Suppressor macrophage treated with lipopolysaccharide for 4 hours (primary cell): Measurements from ENCODE around the gene OR4A47.
"Not testable (repeated sequence)": the region's sequence is repeated elsewhere in the genome, so short reads cannot be mapped to it uniquely, and the experiment has no call there.

Experiments used
- DNase-seq: peaks from one replicate; pipeline ENCODE4 v3.0.0-alpha.2; 2020

OR4A47 gene

GRCh38 chr11:48488493-48488892 is at the start of gene OR4A47:
Gene OR4A47 (plus strand): TSS chr11:48488793. CDS start chr11:48488793, 0 bp downstream.
- not testable (repeated sequence) for DNase-seq

- DNase-seq = not testable (repeated sequence)
Measured at GRCh38 chr11:48455909-48456308, 32.7 kb upstream of the OR4A47 start.

GRCh38 chr11:48473966-48474365 is 14.6 kb upstream of the OR4A47 start:
- DNase-seq = not testable (repeated sequence)

GRCh38 chr11:48474703-48475102 is 13.9 kb upstream of the OR4A47 start:
- DNase-seq = not testable (repeated sequence)

- DNase-seq = not testable (repeated sequence)
Measured at GRCh38 chr11:48506169-48506568, 17.6 kb downstream of the OR4A47 start.

GRCh38 chr11:48538991-48539390 is 50.4 kb downstream of the OR4A47 start:
- DNase-seq = no peak
